T follicular helper cell (primary cell): ENCODE results near the gene TTC29.
A peak's percentile ranks its signal among the peaks of the same experiment; 100 is the strongest.

Experiments
- DNase-seq: peaks from one replicate; pipeline ENCODE4 v3.0.0-alpha.2; 2020; ENCODE audit warnings: low read depth
- total RNA-seq, 2 experiments: gene quantifications; one replicate each; lab custom pipeline; 2026; lab: John Stamatoyannopoulos, UW

Gene TTC29, protein sequence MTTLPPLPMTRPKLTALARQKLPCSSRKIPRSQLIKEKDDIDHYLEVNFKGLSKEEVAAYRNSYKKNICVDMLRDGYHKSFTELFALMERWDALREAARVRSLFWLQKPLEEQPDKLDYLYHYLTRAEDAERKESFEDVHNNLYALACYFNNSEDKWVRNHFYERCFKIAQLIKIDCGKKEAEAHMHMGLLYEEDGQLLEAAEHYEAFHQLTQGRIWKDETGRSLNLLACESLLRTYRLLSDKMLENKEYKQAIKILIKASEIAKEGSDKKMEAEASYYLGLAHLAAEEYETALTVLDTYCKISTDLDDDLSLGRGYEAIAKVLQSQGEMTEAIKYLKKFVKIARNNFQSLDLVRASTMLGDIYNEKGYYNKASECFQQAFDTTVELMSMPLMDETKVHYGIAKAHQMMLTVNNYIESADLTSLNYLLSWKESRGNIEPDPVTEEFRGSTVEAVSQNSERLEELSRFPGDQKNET
- total RNA-seq: 0 reads per million in 2 experiments

- DNase-seq: peak; percentile 82
These were observed at the start of gene TTC29 for GRCh38 chr4:146945556-146946374. TSS of gene TTC29 (minus strand) at chr4:146945864. CDS start at chr4:146939895, 5,969 bp downstream.

DNA sequence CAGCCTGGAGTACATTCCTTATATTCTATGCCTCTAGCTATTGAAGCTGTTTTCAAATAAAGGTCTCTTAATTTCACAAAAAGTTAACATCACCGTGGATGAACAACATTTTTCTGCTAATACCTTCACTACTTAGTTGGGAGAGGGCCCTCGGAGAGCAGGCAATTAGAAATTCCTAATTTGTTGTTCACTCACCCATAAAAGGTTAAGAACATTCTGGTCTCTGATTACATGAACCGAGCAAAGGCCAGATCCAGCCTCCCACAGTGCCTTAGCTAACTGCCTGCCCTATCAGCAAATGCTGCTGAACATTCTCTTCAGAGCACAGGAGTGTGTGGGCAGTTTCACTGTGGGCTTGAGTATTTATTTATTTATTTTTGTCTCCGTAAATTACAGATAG lies 36.0 kb upstream of the TTC29 start:
- no peak for DNase-seq

DNA sequence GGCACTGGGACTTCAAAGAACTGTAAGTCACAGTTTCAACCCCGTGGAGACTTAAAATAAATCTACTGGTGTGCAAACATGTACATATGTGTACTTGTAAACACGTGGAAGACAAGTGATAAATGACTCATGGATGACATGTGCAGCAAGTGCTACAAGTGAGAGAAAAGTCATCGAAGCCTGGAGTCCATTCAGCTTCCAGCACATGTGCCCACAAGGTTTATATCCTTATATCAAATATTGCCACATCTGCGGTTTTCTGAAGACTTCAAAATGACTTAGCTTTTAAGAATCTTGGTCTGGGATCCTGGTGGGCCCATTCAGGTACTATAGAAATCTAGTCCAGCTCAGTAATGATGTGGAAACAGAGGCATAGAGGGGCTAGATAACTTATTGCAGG lies 33.0 kb upstream of the TTC29 start:
- no peak for DNase-seq

DNA sequence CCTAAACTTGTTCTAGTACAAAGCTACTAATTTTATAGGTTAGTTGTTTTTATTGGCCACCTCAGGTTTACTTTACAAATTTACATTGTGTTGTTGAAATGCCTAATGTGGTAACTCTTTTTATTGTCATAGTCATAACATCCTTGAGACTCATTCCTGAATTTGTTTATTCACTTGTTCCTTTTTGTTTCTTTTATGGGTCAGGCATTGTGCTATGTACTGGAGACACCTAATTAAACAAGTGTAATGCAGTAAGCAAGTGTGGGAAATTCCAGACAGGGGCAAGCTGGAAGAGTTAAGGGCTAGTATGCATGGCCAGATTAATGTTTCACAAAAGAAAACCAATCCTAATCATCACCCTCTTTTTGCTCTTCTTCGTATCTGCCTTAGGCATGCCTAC lies 30.5 kb upstream of the TTC29 start:
- DNase-seq: no peak

GRCh38 chr4:146975527-146975926 lies 29.9 kb upstream of the TTC29 start:
- DNase-seq: no peak

GRCh38 chr4:146975036-146975435 lies 29.4 kb upstream of the TTC29 start:
- no peak for DNase-seq

GRCh38 chr4:146972036-146972435 lies 26.4 kb upstream of the TTC29 start:
- DNase-seq: no peak

DNA sequence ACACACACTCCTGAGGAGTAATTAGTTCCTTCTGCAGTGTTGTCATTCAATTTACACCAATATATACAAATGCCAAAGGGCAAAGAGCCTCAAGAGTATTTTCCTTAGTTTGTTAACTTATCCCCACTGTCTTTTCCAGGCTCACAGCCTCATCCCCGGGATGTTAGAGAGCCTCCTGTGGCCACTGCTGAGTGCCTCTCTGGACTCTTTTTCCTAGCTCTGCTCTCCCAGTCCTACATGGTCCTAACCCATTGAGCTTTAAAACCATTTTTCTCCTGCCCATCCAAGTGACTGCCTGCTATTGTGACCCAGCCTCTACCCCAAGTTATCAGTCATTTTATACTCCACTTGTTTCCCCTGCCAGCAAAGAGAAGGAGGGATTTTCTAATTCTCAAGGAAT lies 23.5 kb upstream of the TTC29 start:
- no peak for DNase-seq

GRCh38 chr4:146960634-146961033 lies 15.0 kb upstream of the TTC29 start:
- no peak for DNase-seq

GRCh38 chr4:146959692-146960091 lies 14.0 kb upstream of the TTC29 start:
- no peak for DNase-seq

DNA sequence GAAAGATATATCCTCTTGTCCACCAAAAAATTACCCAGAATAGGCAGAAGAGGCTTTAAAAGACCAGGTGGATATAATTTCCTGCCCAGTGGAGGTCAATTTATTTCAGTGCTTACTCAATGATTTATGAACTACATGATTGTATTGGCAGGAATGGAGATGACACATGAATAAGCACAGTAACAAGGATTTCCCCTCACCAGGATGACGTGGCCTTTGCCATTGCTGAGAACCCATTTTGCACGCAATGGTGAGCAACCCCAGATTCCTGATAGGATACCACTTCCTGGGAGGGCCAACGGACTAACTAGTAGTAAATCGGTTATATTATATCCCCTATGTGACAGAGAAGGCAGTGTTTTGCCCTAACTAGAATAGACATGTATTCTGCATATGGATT lies 11.6 kb upstream of the TTC29 start:
- no peak for DNase-seq

DNA sequence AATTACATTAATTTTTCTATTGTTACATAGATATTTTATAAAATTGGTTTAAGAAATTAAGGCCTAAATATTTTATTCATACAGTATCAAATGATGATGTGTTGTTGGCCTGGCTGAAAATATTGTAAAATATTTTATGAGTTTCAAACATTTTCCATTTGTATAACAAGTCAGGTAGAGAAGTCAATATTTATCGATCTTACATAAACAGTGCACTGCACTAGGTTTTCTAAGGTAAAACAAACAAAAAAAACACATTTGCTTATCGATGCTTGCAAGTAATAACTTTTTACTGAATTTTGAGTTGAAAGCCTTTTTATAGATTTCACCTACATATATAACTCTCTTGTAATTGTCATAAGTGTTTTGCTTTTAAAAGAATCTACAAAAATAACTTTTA lies 7.2 kb upstream of the TTC29 start:
- DNase-seq: no peak

- DNase-seq: no peak
These were observed 3.9 kb upstream of the TTC29 start for GRCh38 chr4:146949559-146949958.

DNA sequence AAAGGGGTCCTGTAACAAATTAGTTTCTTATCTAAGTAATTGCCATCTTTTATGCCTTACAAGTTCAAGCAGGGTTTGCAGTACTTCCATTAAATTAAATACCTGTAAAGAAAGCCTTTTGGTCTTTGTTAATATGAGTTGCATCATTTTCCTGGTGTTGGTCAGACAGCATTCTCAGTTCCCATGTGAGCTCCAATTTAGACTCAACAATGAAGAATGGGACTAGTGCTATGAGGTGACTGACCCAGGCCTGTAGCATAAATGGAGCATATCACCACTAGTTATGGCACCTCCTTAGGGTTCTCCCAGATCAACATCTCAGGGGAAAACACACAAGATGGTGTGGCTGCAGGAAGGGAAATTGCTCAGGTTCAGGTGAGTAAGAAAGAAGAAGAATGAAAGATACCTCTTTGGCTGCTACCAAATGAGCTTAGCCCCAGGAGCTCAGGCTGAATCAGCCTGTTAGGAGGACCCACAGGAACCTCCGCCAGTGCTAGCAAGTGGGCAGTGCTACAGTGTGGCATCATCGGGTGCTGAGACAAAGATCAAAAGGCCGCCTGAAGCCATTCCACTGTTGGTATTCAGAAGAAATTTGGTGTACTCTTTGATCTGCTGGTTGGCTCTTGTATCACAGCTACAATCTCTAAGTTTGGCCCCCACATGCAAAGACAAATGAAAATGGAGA lies 1.8 kb downstream of the TTC29 start:
- no peak for DNase-seq

GRCh38 chr4:146932116-146932515 lies 13.5 kb downstream of the TTC29 start:
- DNase-seq: no peak

DNA sequence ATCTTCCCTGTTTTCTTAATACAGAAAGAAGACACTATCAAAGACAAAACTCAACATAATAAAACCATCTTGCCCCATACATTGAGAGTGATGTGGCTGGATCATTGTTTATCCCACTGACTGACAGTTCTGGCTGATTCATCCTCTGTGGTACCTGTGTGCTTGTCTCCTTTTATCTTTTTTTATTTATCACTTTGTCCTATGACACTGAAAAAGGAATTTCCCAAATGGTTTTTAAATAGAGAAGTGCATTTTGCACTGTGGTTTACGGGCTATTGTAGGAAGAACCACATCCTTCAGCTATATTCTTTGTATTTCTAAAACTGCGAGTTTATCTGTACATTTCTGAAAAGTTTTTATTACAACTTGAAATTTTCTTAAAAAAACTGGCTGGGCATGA lies 15.0 kb downstream of the TTC29 start:
- DNase-seq: no peak

DNA sequence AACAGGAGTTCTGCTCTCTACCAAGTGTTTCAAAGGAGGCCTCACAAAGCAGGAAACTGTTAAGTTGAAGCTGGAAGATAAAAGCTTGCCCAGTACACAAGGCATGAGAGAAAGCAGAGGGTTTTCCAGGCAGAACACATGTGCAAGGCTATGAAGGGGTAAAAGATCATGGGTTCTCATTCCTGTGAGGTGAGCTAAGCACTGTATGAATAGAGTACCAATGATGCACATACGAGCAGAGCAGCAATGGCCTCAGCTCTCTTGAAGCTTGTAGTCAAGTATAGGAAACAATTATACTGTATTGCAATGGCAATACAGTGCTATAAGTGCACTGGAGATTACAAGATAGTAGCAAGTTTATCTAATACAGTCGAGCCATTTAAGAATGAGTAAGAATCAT lies 18.0 kb downstream of the TTC29 start:
- no peak for DNase-seq

- no peak for DNase-seq
These were observed 29.1 kb downstream of the TTC29 start for GRCh38 chr4:146916479-146917076.

DNA sequence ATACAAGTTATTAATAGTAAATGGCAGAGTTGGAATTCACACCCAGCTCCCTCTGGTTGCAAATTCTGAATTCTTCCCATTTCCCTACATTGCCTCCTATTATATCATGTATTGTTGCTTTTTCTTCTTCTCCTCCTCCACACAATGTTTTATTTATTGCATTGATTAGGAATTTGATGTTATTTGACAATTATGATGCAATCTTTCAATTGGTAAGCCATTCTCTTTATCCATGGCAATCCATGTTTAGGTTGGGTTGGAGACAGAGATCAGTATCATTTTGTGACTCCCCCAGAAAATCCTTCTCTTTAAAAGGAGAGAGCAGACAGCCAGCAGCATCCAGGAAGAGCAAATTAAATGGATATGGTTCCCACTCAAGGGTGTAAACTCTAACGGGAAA lies 30.5 kb downstream of the TTC29 start:
- DNase-seq: no peak

DNA sequence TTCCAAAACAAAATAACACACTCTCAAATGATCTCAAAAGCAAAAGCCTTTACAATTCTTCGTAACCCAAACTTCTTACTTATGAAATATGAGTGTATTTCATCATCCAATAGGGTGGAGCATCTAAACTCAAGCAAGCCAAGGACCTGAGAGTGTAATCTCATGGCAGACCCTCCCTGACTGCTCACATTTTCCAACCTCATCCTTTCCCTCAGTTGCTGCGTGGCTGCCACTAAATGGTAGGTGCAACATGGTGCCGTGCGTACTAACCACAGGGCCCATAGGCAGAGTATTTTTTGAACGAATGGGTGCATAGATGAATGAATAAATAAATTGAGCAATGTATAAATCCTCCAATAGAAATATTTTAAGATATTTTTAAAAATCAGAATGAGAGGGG lies 45.4 kb downstream of the TTC29 start:
- no peak for DNase-seq

DNA sequence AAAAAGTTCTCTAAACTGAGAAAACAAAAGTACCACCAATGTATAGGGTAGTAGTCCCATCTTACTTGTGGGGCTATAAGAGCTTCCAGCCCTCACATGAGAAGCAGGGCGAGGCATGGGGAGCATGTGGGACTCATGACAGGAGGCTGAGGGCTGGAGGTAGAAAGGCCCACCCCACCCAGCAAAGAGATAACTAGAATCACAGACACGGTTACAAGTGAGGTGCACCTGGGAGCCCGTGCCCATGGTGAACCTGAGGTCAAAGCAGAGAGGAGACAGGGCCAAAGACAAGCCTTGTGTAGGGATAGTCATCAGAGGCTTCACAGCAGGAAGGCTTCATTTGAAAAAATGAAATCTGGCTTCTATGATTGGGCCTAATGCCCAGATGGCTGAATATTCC lies 55.4 kb downstream of the TTC29 start:
- DNase-seq: no peak

GRCh38 chr4:146883070-146883469 lies 62.6 kb downstream of the TTC29 start:
- DNase-seq: no peak
